Measurements from ENCODE around the gene WDR33.

The WDR33 gene

GRCh38 chr2:127673291-127674069 lies 137.5 kb downstream of the WDR33 start:
- no peak for ATAC-seq (ENCODE audit: insufficient read depth, low read depth)

GRCh38 chr2:127672341-127673224 lies 138.4 kb downstream of the WDR33 start:
- Histone ChIP-seq H3K4me1 (ENCODE audit: insufficient read depth, low read length) (no peaks in the 10 kb centered on the region), H4K20me1 (ENCODE audit: insufficient read depth, low read length) (no peaks in the 10 kb centered on the region), H3K27ac (ENCODE audit: low read length) (no peak overlapping the region), H3K9ac (ENCODE audit: low read depth, low read length) (no peak overlapping the region), H2AFZ (ENCODE audit: low read depth, low read length) (no peak overlapping the region), H3K4me2 (ENCODE audit: insufficient read depth, low read length) (no peak overlapping the region), H3K36me3 (ENCODE audit: insufficient read depth, low read length) (no peaks in the 10 kb centered on the region), H3K9me3 (ENCODE audit: insufficient read depth, low read length, severe bottlenecking) (no peaks in the 10 kb centered on the region), H3K27me3 (ENCODE audit: insufficient read depth, low read length, poor library complexity) (peaks cover 4% of the 10 kb centered on the region), H3K4me3 (ENCODE audit: low read depth in 1 of 2, low read length in 2 of 2) (no peak overlapping the region), H3K79me2 (ENCODE audit: insufficient read depth, low read length) (no peaks in the 10 kb centered on the region)
- ATAC-seq (ENCODE audit: insufficient read depth, low read depth), result no peak; the same call in 2 of the 3 replicates
- TF ChIP-seq EZH2 (IDR thresholded peaks at IDR 0.05; ENCODE audit: borderline replicate concordance, low read depth, low read length, severe bottlenecking) (no peak), CTCF (IDR thresholded peaks at IDR 0.05; ENCODE audit: borderline replicate concordance, extremely low read depth, low read length, poor library complexity, severe bottlenecking) (no peak)
- no peak for DNase-seq

More at GRCh38 chr2:127673291-127674069, 137.5 kb downstream of the WDR33 start:
- TF ChIP-seq EZH2 (IDR thresholded peaks at IDR 0.05; ENCODE audit: borderline replicate concordance, low read depth, low read length, severe bottlenecking) (no peak), CTCF (IDR thresholded peaks at IDR 0.05; ENCODE audit: borderline replicate concordance, extremely low read depth, low read length, poor library complexity, severe bottlenecking) (no peak)
- Histone ChIP-seq H3K79me2 (ENCODE audit: insufficient read depth, low read length) (no peaks in the 10 kb centered on the region), H3K9ac (ENCODE audit: low read depth, low read length) (no peak overlapping the region), H3K4me2 (ENCODE audit: insufficient read depth, low read length) (no peak overlapping the region), H4K20me1 (ENCODE audit: insufficient read depth, low read length) (no peaks in the 10 kb centered on the region), H3K9me3 (ENCODE audit: insufficient read depth, low read length, severe bottlenecking) (no peaks in the 10 kb centered on the region), H2AFZ (ENCODE audit: low read depth, low read length) (no peak overlapping the region), H3K4me1 (ENCODE audit: insufficient read depth, low read length) (no peaks in the 10 kb centered on the region), H3K27me3 (ENCODE audit: insufficient read depth, low read length, poor library complexity) (peaks cover 4% of the 10 kb centered on the region), H3K4me3 (ENCODE audit: low read depth in 1 of 2, low read length in 2 of 2) (no peak overlapping the region), H3K27ac (ENCODE audit: low read length) (no peak overlapping the region), H3K36me3 (ENCODE audit: insufficient read depth, low read length) (no peaks in the 10 kb centered on the region)
- no peak for DNase-seq

- H2AFZ ChIP-seq (ENCODE audit: low read depth, low read length), result no peak overlapping the region
- H3K9ac ChIP-seq (ENCODE audit: low read depth, low read length), result no peak overlapping the region
- no peaks in the 10 kb centered on the region for H3K9me3 ChIP-seq (ENCODE audit: insufficient read depth, low read length, severe bottlenecking)
- DNase-seq (no peak), ATAC-seq (ENCODE audit: insufficient read depth, low read depth) (no peak)
- no peaks in the 10 kb centered on the region for H4K20me1 ChIP-seq (ENCODE audit: insufficient read depth, low read length)
- TF ChIP-seq CTCF (IDR thresholded peaks at IDR 0.05; ENCODE audit: borderline replicate concordance, extremely low read depth, low read length, poor library complexity, severe bottlenecking), result no peak
- TF ChIP-seq EZH2 (IDR thresholded peaks at IDR 0.05; ENCODE audit: borderline replicate concordance, low read depth, low read length, severe bottlenecking), result no peak
- H3K4me1 ChIP-seq (ENCODE audit: insufficient read depth, low read length), result no peaks in the 10 kb centered on the region
- H3K27ac ChIP-seq (ENCODE audit: low read length), result no peak overlapping the region
- peaks cover 4% of the 10 kb centered on the region for H3K27me3 ChIP-seq (ENCODE audit: insufficient read depth, low read length, poor library complexity)
- no peak overlapping the region for H3K4me2 ChIP-seq (ENCODE audit: insufficient read depth, low read length)
- H3K79me2 ChIP-seq (ENCODE audit: insufficient read depth, low read length), result no peaks in the 10 kb centered on the region
- H3K36me3 ChIP-seq (ENCODE audit: insufficient read depth, low read length), result no peaks in the 10 kb centered on the region
- no peak overlapping the region for H3K4me3 ChIP-seq (ENCODE audit: low read depth in 1 of 2, low read length in 2 of 2)
Observed at GRCh38 chr2:127671557-127672302, 139.2 kb downstream of the WDR33 start.

Measured in DND-41 (cell line).